Measurements from ENCODE around the gene RBP5. TPM values are rescaled to one million over a fixed set of nuclear protein-coding genes. Genes with fewer than 3 reads are reported as not detected.
A peak's percentile ranks its signal among the peaks of the same experiment; 100 is the strongest.

The RBP5 gene
- total RNA-seq, 1 experiment from 2014 or later = not detected

- BruUV-seq (replicated peaks) = no TSS peak
- TF ChIP-seq CTCF (conservative IDR thresholded peaks at IDR 0.05; ENCODE audit: low read depth, low read length) (no peak), EZH2 (IDR thresholded peaks at IDR 0.05; ENCODE audit: borderline replicate concordance, low read depth, low read length, poor library complexity, severe bottlenecking) (no peak)
- no peak for DNase-seq (ENCODE audit: low spot score)
- no peaks in the 10 kb centered on the region for H3K27me3 ChIP-seq (replicated peaks; ENCODE audit: insufficient read depth, low read depth, low read length, poor library complexity)
- H3K4me1 ChIP-seq (ENCODE audit: insufficient read depth, low read length, poor library complexity, severe bottlenecking) = no peaks in the 10 kb centered on the region
- no peak overlapping the region for H3K27ac ChIP-seq (ENCODE audit: low read depth, low read length, poor library complexity, severe bottlenecking)
- peak overlapping the region; percentile 59 for H3K4me3 ChIP-seq (ENCODE audit: low read depth, low read length, poor library complexity, severe bottlenecking)
- intact Hi-C loops (cut with micrococcal nuclease; ENCODE audit: unreplicated experiment) = no loop called here
- no peaks in the 10 kb centered on the region for H3K9me3 ChIP-seq (ENCODE audit: low read depth, low read length, poor library complexity, severe bottlenecking)
- ChIA-PET CTCF (no interaction called here), POLR2A (ENCODE audit: low non-redundant PET) (no interaction called here)
- no peaks in the 10 kb centered on the region for H3K36me3 ChIP-seq (ENCODE audit: insufficient read depth, low read length, poor library complexity, severe bottlenecking)
Measured at GRCh38 chr12:7131502-7131866, 2.8 kb upstream of the RBP5 start.

- Histone ChIP-seq H3K36me3 (ENCODE audit: insufficient read depth, low read length, poor library complexity, severe bottlenecking) (no peaks in the 10 kb centered on the region), H3K27ac (ENCODE audit: low read depth, low read length, poor library complexity, severe bottlenecking) (peak overlapping the region; percentile 58), H3K4me1 (ENCODE audit: insufficient read depth, low read length, poor library complexity, severe bottlenecking) (no peaks in the 10 kb centered on the region), H3K27me3 (replicated peaks; ENCODE audit: insufficient read depth, low read depth, low read length, poor library complexity) (no peaks in the 10 kb centered on the region), H3K4me3 (ENCODE audit: low read depth, low read length, poor library complexity, severe bottlenecking) (peak overlapping the region; percentile 59), H3K9me3 (ENCODE audit: low read depth, low read length, poor library complexity, severe bottlenecking) (no peaks in the 10 kb centered on the region)
- POLR2A ChIA-PET (ENCODE audit: low non-redundant PET) = no interaction called here
- no TSS peak for BruUV-seq (replicated peaks)
- peak; percentile 10 for DNase-seq (ENCODE audit: low spot score)
- TF ChIP-seq CTCF (conservative IDR thresholded peaks at IDR 0.05; ENCODE audit: low read depth, low read length) (no peak), EZH2 (IDR thresholded peaks at IDR 0.05; ENCODE audit: borderline replicate concordance, low read depth, low read length, poor library complexity, severe bottlenecking) (no peak)
- CTCF ChIA-PET = no interaction called here
- intact Hi-C loops (cut with micrococcal nuclease; ENCODE audit: unreplicated experiment) = no loop called here
Measured at GRCh38 chr12:7130701-7131501, 2.2 kb upstream of the RBP5 start.

- intact Hi-C loops (cut with micrococcal nuclease; ENCODE audit: unreplicated experiment) = no loop called here
- ChIA-PET CTCF (no interaction called here), POLR2A (ENCODE audit: low non-redundant PET) (no interaction called here)
- Histone ChIP-seq H3K27ac (ENCODE audit: low read depth, low read length, poor library complexity, severe bottlenecking) (peak within 1 kb of the TSS; percentile 58), H3K36me3 (ENCODE audit: insufficient read depth, low read length, poor library complexity, severe bottlenecking) (no peaks in the 10 kb centered on the region), H3K27me3 (replicated peaks; ENCODE audit: insufficient read depth, low read depth, low read length, poor library complexity) (no peaks in the 10 kb centered on the region), H3K4me1 (ENCODE audit: insufficient read depth, low read length, poor library complexity, severe bottlenecking) (no peaks in the 10 kb centered on the region), H3K4me3 (ENCODE audit: low read depth, low read length, poor library complexity, severe bottlenecking) (peak within 1 kb of the TSS; percentile 59), H3K9me3 (ENCODE audit: low read depth, low read length, poor library complexity, severe bottlenecking) (no peaks in the 10 kb centered on the region)
- TF ChIP-seq CTCF (conservative IDR thresholded peaks at IDR 0.05; ENCODE audit: low read depth, low read length) (no peak), EZH2 (IDR thresholded peaks at IDR 0.05; ENCODE audit: borderline replicate concordance, low read depth, low read length, poor library complexity, severe bottlenecking) (no peak)
- BruUV-seq (replicated peaks) = no TSS peak
- DNase-seq (ENCODE audit: low spot score) = peak; percentile 86
Measured at GRCh38 chr12:7129872-7130691, 1.4 kb upstream of the RBP5 start, which contains the start of gene CLSTN3. CLSTN3 (plus strand) TSS chr12:7130371; CDS start chr12:7130649, 278 bp downstream.

Measured in A673 (cell line).